ENCODE data around the gene TNFRSF18. TPM values are rescaled to one million over a fixed set of nuclear protein-coding genes. Genes with fewer than 3 reads are reported as not detected.

The TNFRSF18 gene
- total and polyA plus RNA-seq, 8 donors: 0.32 to 1.2 (median 0.34) TPM; not detected in 3

DNA sequence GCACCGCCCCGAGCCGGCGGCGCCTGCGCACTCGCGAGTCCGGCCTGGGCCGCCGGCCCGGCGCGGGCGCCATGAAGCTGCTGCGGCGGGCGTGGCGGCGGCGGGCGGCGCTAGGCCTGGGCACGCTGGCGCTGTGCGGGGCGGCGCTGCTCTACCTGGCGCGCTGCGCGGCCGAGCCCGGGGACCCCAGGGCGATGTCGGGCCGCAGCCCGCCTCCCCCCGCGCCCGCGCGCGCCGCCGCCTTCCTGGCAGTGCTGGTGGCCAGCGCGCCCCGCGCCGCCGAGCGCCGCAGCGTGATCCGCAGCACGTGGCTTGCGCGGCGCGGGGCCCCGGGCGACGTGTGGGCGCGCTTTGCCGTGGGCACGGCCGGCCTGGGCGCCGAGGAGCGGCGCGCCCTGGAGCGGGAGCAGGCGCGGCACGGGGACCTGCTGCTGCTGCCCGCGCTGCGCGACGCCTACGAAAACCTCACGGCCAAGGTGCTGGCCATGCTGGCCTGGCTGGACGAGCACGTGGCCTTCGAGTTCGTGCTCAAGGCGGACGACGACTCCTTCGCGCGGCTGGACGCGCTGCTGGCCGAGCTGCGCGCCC is 25.9 kb upstream of the TNFRSF18 start, which contains the start of gene B3GALT6:
Gene B3GALT6 (plus strand): TSS at position 30 of the 588 bp plus-strand sequence. CDS start 42 bp downstream, at position 72.
- H3K4me1 ChIP-seq: peaks cover 0 to 22% (median 9%) of the 10 kb centered on the region in 3 donors
- H3K4me3 ChIP-seq: peak within 1 kb of the TSS; percentile 91 to 100 (median 98)
- FAIRE-seq (no peak), ATAC-seq (no peak), DNase-seq (peak in 1 of 6 donors; percentile 46)
- H3K27me3 ChIP-seq: no peaks in the 10 kb centered on the region
- intact Hi-C loops (cut with DNase I): no loop called here
- peak within 1 kb of the TSS; percentile 64 to 82 (median 80) for H3K27ac ChIP-seq
- TF ChIP-seq, protein P1, sequence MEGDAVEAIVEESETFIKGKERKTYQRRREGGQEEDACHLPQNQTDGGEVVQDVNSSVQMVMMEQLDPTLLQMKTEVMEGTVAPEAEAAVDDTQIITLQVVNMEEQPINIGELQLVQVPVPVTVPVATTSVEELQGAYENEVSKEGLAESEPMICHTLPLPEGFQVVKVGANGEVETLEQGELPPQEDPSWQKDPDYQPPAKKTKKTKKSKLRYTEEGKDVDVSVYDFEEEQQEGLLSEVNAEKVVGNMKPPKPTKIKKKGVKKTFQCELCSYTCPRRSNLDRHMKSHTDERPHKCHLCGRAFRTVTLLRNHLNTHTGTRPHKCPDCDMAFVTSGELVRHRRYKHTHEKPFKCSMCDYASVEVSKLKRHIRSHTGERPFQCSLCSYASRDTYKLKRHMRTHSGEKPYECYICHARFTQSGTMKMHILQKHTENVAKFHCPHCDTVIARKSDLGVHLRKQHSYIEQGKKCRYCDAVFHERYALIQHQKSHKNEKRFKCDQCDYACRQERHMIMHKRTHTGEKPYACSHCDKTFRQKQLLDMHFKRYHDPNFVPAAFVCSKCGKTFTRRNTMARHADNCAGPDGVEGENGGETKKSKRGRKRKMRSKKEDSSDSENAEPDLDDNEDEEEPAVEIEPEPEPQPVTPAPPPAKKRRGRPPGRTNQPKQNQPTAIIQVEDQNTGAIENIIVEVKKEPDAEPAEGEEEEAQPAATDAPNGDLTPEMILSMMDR (IDR thresholded peaks at IDR 0.05): no peak
- peaks cover 0 to 11% (median 2%) of the 10 kb centered on the region in 3 donors for H3K36me3 ChIP-seq
- H3K9me3 ChIP-seq: no peaks in the 10 kb centered on the region
- 9 to 13% methylated on average over 21 to 100 of the region's 100 CpGs for WGBS, 2 donors

DNA sequence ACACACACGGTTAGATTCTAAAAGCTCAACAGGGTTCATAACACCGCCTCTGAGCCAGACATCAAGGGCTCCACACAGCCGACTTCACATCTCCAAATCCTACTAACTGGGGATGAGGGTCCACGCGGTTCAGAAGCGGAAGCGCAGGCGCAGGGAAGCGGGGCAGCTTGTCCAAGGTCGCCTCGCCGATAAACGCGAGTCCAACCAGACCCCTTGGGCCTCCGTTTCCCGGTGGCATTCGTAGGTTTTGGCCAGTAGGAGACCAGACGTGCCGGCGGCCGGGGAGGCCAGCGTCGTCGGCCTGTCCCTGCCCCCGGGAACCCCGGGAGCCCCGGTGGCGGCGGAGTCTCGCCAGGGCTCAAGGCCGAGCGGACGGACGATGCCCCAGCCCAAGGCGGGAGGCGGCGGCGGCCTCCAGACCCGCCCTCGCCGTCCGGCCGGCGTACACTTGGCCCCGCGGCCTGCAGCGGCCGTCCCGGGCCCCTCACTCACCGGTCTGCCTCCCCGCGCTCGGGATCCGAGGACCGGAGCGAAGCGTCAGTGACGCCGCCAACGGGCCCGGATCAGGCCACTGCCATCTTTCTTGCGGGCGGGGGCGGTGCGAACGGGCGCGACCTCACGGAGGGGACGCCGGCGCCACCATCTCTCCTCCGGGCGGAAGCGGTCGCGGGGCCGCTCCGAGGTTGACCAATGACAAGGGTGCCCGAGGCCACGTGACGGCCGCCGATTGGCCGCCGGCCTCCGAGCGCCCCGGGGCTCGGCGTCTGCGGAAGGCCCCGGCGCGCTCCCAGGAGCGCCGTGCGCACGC is 25.2 kb upstream of the TNFRSF18 start, which contains the start of gene SDF4:
Gene SDF4 (minus strand): TSS at position 602 of the 808 bp plus-strand sequence. CDS start 3,229 bp downstream, outside the sequence.
- intact Hi-C loops (cut with DNase I): no loop called here
- ATAC-seq: peak; percentile 97 to 98 (median 97)
- H3K36me3 ChIP-seq: peaks cover 0 to 11% (median 2%) of the 10 kb centered on the region in 3 donors
- H3K27ac ChIP-seq: peak within 1 kb of the TSS; percentile 64 to 82 (median 80)
- H3K27me3 ChIP-seq: no peaks in the 10 kb centered on the region
- no peaks in the 10 kb centered on the region for H3K9me3 ChIP-seq
- peak; percentile 96 to 99 (median 98) for DNase-seq
- peak within 1 kb of the TSS; percentile 91 to 100 (median 98) for H3K4me3 ChIP-seq
- 0% methylated on average over 82 to 99 of the region's 99 CpGs for WGBS, 2 donors
- peaks cover 0 to 22% (median 9%) of the 10 kb centered on the region in 3 donors for H3K4me1 ChIP-seq
- no peak for FAIRE-seq
- TF ChIP-seq, protein P1 (IDR thresholded peaks at IDR 0.05): no peak

DNA sequence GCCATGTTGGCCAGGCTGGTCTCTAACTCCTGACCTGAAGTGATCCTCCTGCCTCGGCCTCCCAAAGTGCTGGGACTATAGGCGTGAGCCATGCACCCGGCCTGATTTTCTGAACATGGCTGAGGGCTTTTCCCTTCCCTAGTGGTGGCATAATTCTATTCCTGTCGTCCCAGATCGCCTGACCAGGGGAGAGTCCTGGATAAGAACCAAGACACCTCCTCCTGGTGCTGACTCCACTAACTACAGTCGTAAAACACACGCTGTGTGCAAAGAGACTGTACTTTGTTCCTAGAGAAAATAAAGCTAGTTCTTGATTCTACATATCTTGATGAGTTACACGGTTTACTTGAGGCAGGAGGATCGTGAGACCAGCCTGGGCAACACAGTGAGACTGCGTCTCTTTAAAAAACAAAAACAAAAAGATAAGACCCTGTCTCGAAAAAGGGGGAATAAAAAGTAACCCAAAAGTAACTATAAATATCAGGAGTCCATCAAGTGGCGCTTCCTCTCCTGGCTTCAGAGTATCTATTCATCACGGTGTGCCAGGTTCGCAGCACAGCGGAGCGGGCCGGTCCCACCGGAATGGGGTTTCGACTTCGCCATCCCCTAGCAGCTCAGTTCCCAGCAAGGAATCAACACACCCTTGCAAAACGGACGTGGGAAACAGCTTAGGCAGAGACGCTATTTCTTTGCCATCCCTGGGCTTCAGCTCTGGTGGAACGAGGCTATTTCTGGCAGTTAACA is 24.4 kb upstream of the TNFRSF18 start:
- 7 to 11% methylated on average over 24 of the region's 24 CpGs for WGBS, 2 donors
- no peaks in the 10 kb centered on the region for H3K9me3 ChIP-seq
- peak overlapping the region in 3 of 4 donors; percentile 64 to 80 (median 80) for H3K27ac ChIP-seq
- no peaks in the 10 kb centered on the region for H3K27me3 ChIP-seq
- DNase-seq (no peak), ATAC-seq (peak in 3 of 4 donors; percentile 2 to 4 (median 3)), FAIRE-seq (no peak)
- H3K4me3 ChIP-seq: peak overlapping the region; percentile 91 to 100 (median 98)
- TF ChIP-seq, protein P1 (IDR thresholded peaks at IDR 0.05): no peak
- peaks cover 0 to 11% (median 2%) of the 10 kb centered on the region in 3 donors for H3K36me3 ChIP-seq
- intact Hi-C loops (cut with DNase I): no loop called here
- H3K4me1 ChIP-seq: peaks cover 0 to 22% (median 9%) of the 10 kb centered on the region in 3 donors

DNA sequence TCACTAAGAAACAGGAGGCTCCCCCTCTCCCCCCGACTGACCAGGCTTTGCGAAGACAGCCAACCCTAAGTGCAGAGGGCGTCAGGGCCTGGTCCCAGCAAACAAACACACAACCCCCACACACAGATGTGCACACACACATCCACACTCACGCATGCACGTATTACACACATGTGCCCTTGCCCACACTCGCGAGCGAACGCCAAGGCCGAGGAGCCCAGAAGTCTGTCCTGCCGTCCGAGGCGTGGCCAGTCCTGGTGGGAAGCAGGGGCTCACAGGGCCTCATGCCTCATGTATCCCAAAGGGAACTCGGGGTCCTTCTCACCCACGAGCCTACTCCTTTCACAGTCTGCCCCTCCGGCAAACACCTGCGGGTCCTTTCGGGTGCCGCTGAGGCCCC is 23.4 kb upstream of the TNFRSF18 start:
- no peak for ATAC-seq
- Histone ChIP-seq H3K27ac (no peak overlapping the region), H3K9me3 (no peaks in the 10 kb centered on the region), H3K36me3 (peaks cover 2 to 11% (median 2%) of the 10 kb centered on the region in 3 donors), H3K4me3 (peak overlapping the region in 2 of 4 donors; percentile 98 to 99), H3K4me1 (peaks cover 0 to 22% (median 9%) of the 10 kb centered on the region in 3 donors), H3K27me3 (no peaks in the 10 kb centered on the region)
- WGBS, 2 donors: 67 to 78% methylated on average over 19 of the region's 19 CpGs
- no peak for DNase-seq
- intact Hi-C loops (cut with DNase I): no loop called here
- TF ChIP-seq, protein P1 (IDR thresholded peaks at IDR 0.05): no peak
- FAIRE-seq: no peak

Data from pancreas (tissue), 10 donors.